Heart left ventricle (tissue), 16 donors: Measurements from ENCODE around the gene KRT33A. TPM values are rescaled to one million over a fixed set of nuclear protein-coding genes. Genes with fewer than 3 reads are reported as not detected.

Experiments
- ATAC-seq, 4 donors: fragments of 200-7000 bp; cut with Tn5 transposase; one replicate each; pipeline ENCODE4 v1.9.1; 2020 to 2022; ENCODE audit warnings: moderate library complexity in 4 of 4, mild to moderate bottlenecking in 3 of 4, moderate number of reproducible peaks in 1 of 4
- DNase-seq, 5 donors: peaks; one replicate each; pipeline ENCODE4 v3.0.0-alpha.2; 2020
- H3K27ac ChIP-seq, 12 donors: fragments of 200-600 bp; sonication (generic) in 4 of 12; one replicate each; pipeline versions ENCODE4 v1.5.0 to v1.8.0; 2016 to 2022; ENCODE audit warnings: mild to moderate bottlenecking in 2 of 12
- H3K27me3 ChIP-seq, 9 donors: fragments of 200-600 bp; sonication (generic) in 2 of 9; one replicate each; pipeline versions ENCODE4 v1.5.1 to v1.8.0; 2016 to 2022; ENCODE audit warnings: mild to moderate bottlenecking in 3 of 9
- H3K36me3 ChIP-seq, 9 donors: fragments of 200-600 bp; sonication (generic) in 2 of 9; one replicate each; pipeline versions ENCODE4 v1.5.0 to v1.8.0; 2018 to 2022; ENCODE audit warnings: mild to moderate bottlenecking in 2 of 9
- H3K4me1 ChIP-seq, 12 donors: fragments of 200-600 bp; sonication (generic) in 4 of 12; one replicate each; pipeline versions ENCODE4 v1.5.0 to v1.8.0; 2016 to 2022; ENCODE audit warnings: mild to moderate bottlenecking in 3 of 12
- H3K4me3 ChIP-seq, 12 donors: fragments of 200-600 bp; sonication (generic) in 4 of 12; one replicate each; pipeline versions ENCODE4 v1.5.0 to v1.8.0; 2017 to 2022; ENCODE audit warnings: mild to moderate bottlenecking in 9 of 12, moderate library complexity in 4 of 12
- H3K9me3 ChIP-seq, 12 donors: fragments of 200-600 bp; sonication (generic) in 4 of 12; one replicate each; pipeline versions ENCODE4 v1.5.0 to v1.8.0; 2016 to 2022; ENCODE audit warnings: mild to moderate bottlenecking in 1 of 12
- CTCF ChIP-seq, 12 donors: fragments of 200-600 bp; sonication (generic) in 4 of 12; IDR thresholded peaks; one replicate each; pipeline versions ENCODE4 v1.5.0 to v1.8.0; 2018 to 2022; ENCODE audit warnings: antibody characterized with exemption in 12 of 12, mild to moderate bottlenecking in 5 of 12
- POLR2A ChIP-seq, 2 donors: fragments of 450-650 bp; IDR thresholded peaks; one replicate each; pipeline ENCODE4 v1.6.1; 2017; ENCODE audit warnings: antibody characterized with exemption in 2 of 2, mild to moderate bottlenecking in 2 of 2, moderate library complexity in 2 of 2
- WGBS, 4 donors: extraction: QIAGEN DNeasy Blood & Tissue Kit in 2 of 4; methylation state at CpG; one replicate each; pipeline versions ENCODE4 v1.1.5 to v1.1.7; 2013 to 2018; 5-methylcytosine and 5-hydroxymethylcytosine counted together
- intact Hi-C, 10 donors: fragments of 100-400 bp; cut with DNase I; formaldehyde crosslinking; loops; one replicate each; pipeline versions ENCODE4 v1.11.1 to v1.14.2; 2022
- polyA plus RNA-seq, 2 donors: library from polyadenylated mRNA; stranded (reverse); fragments of 200-250 nt; gene quantifications; one replicate each; pipeline ENCODE4 v1.2.3, GENCODE V29; 2013
- total RNA-seq, 9 donors: library from RNA; depleted of rRNA in 2 of 9; stranded (reverse); fragments of >200 nt in 2 of 9; fragmentation: NEBNext Ultra II Directional in 3 of 9; extraction: Animal tissue kit (Norgen Biotek cat#: 25700) in 3 of 9; gene quantifications; one replicate each; pipeline versions ENCODE4 v1.1.0 to v1.2.4, GENCODE V29; 2016 to 2023
- donor health status: ischemic (EF 13 %, LVEDD 7.1; RV severe dilation, severe dysfunction).
- donor health status: healthy with polysubstance abuse.
- donor health status: DM: no; HTN: yes; CAD: no.
- donor health status: DM: no; HTN: no; CAD: no.
- donor health status: ischemic (EF 25% LVEDD 6.9; RV normal size, moderate dysfunction).
- donor health status: ischemic (EF 25% LVEDD 5.7; RV mildly dilated, moderate dysfunction).
- donor health status: healthy.
- donor health status: DM: yes; HTN: yes; CAD: no.
- donor health status: ischemic (EF 35%, LVEDD 5.7; RV mildly dilated, moderate dysfunction).
- donor health status: nonischemic (EF 11% LVEDD 7.7; RV severe dilation, severe dysfunction).
- donor health status: DM: yes; HTN: yes; CAD: no.
- donor health status: PGD.
- donor health status: ischemic (EF 29% LVEDD 5.4; RV normal size, mild dysfunction).
- donor health status: nonischemic (EF 23%, LVEDD 6.1; RV moderate dilation, normal function).

The KRT33A gene
- total and polyA plus RNA-seq, 11 donors = not detected

GRCh38 chr17:41322903-41323895 is 27.4 kb downstream of the KRT33A start:
- DNase-seq = no peak
- intact Hi-C loops = loop anchor here in 6 of 10 donors (1.0 to 10.0 kb wide), 8 partner anchors 58 to 520 kb away; partner anchors contain the start of gene KRTAP9-6 (in 1 of the 6)
- Histone ChIP-seq H3K4me3 (no peak overlapping the region), H3K36me3 (no peaks in the 10 kb centered on the region), H3K27ac (no peak overlapping the region), H3K27me3 (no peaks in the 10 kb centered on the region), H3K4me1 (no peaks in the 10 kb centered on the region), H3K9me3 (peaks cover 0 to 16% (median 9%) of the 10 kb centered on the region in 12 donors)
- WGBS, 4 donors = 82 to 88% (median 85%) methylated on average over 8 to 11 of the region's 11 CpGs
- ATAC-seq = no peak
- TF ChIP-seq CTCF (IDR thresholded peaks at IDR 0.05) (no peak), POLR2A (IDR thresholded peaks at IDR 0.05) (no peak)

DNA sequence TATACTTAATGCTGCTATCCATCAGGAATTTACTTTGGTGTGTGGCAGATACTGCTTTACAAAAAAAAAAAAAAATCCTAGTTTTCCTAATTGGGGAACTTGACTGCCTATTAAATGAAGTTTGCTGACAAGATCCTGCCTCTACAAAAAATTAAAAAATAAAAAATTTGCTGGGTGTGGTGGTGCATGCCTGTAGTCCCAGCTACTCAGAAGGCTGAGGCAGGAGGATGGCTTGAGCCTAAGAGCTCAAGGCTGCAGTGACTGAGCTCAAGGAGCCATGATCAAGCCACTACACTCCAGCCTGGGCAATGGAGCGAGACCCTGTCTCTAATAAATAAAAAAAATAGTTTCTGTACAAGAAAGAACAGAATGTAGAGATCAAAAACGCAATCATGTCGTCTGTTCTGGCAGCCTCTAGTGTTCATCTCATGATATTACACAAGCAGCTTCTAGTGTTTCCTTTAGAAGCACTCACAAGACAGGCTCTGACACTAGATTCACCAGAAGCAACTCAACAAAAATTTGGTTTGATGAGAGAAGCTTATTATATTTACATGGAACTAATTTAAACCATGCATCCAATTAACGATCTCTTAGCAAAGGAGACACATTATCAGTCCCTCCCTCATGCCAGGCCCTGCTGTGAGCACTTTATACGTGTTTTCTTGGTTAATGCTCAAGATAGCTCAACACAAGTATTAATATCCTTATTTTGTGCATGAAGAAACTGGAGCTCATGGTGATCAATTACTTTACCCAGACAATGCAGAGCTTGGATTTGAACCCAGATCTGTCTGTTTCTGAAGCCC is 28.3 kb downstream of the KRT33A start:
- Histone ChIP-seq H3K27ac (no peak overlapping the region), H3K4me3 (no peak overlapping the region), H3K9me3 (peaks cover 0 to 16% (median 9%) of the 10 kb centered on the region in 12 donors), H3K4me1 (no peaks in the 10 kb centered on the region), H3K27me3 (no peaks in the 10 kb centered on the region), H3K36me3 (no peaks in the 10 kb centered on the region)
- TF ChIP-seq CTCF (IDR thresholded peaks at IDR 0.05) (peak; percentile 35 to 73 (median 59)), POLR2A (IDR thresholded peaks at IDR 0.05) (no peak)
- DNase-seq = no peak
- ATAC-seq = peak in 1 of 4 donors; percentile 41
- intact Hi-C loops = loop anchor here in 6 of 10 donors (1.0 to 10.0 kb wide), 8 partner anchors 57 to 519 kb away; partner anchors contain the start of gene KRTAP9-6 (in 1 of the 6)
- WGBS, 4 donors = 35 to 44% (median 39%) methylated on average over 5 of the region's 5 CpGs

DNA sequence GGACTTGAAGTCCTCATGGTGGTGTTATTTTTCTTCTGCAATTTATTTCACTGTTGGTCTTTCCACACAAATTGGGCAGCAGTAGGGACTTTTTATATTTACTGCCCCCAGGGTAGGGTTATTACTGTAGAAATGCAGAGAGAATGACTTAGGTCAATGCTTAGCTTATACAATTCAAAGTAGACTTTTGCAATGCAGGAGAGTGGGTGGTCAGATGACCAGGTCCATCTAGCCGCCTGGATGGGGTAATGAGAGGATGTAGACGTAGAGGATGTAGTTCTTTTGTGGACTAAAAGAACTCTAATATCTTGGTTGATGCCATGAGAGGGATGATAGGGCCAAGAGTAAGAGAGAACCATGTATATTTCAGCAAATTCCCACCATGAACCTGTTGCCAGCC is 32.4 kb downstream of the KRT33A start:
- WGBS, 4 donors = 35 to 68% (median 42%) methylated on average over 2 of the region's 2 CpGs

More for the DNA sequence above, 32.4 kb downstream of the KRT33A start:
- Histone ChIP-seq H3K4me1 (no peaks in the 10 kb centered on the region), H3K36me3 (no peaks in the 10 kb centered on the region), H3K9me3 (peaks cover 0 to 16% (median 9%) of the 10 kb centered on the region in 12 donors), H3K27me3 (peaks cover 0 to 21% (median 5%) of the 10 kb centered on the region in 9 donors), H3K4me3 (no peak overlapping the region), H3K27ac (no peak overlapping the region)
- intact Hi-C loops = no loop called here
- ATAC-seq (no peak), DNase-seq (no peak)
- TF ChIP-seq POLR2A (IDR thresholded peaks at IDR 0.05) (no peak), CTCF (IDR thresholded peaks at IDR 0.05) (no peak)
